ENCODE measurements around the gene HOXA9.

HOXA9 gene

GRCh38 chr7:27165089-27165995 is at the start of gene HOXA9:
HOXA9 (minus strand) TSS chr7:27165537; CDS start chr7:27165457, 80 bp downstream.
- DNase-seq (ENCODE audit: low read depth, low spot score), result no peak

- DNase-seq (ENCODE audit: low read depth, low spot score), result no peak
Measured at GRCh38 chr7:27214239-27214950, 49.1 kb upstream of the HOXA9 start.

DNA sequence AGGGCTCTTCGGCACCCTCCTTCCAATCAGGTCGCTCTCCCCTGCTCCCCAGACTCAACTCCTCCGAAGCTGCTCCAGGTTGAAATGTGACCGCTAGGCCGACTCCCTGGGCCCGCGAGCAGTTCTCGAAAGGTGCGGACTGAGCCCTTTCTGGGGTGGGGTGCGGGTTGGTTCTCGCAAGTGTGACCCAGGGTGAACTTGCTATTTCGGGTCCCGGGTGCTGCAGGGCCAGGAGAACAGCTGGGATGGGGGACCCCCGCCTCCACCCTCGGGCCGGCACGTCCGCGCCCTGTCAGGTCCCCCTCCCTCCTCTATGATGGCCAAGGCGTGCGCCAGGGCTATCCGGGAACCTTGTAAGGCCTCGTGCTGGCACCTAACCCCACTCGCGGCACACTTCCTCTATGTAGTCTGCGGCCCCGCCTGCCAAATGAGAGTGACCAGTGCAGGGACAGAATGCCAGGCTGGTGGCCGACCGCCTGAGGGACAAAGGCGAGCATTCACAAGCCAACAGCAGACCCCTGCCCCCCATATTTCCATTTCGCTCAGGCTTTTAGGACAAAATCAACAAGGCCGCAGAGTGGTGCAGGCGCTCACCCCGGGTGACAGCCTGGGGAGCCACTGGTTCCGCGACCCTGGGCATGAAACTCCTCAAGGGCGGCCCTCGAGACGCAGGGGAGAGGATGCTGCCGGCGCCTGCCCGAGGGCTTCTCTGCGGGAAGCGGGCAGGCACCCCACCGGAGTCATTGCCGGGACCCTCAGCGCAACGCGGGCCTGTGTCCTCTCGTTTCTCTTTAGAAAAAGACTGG is 48.3 kb upstream of the HOXA9 start:
- DNase-seq (ENCODE audit: low read depth, low spot score), result no peak

DNA sequence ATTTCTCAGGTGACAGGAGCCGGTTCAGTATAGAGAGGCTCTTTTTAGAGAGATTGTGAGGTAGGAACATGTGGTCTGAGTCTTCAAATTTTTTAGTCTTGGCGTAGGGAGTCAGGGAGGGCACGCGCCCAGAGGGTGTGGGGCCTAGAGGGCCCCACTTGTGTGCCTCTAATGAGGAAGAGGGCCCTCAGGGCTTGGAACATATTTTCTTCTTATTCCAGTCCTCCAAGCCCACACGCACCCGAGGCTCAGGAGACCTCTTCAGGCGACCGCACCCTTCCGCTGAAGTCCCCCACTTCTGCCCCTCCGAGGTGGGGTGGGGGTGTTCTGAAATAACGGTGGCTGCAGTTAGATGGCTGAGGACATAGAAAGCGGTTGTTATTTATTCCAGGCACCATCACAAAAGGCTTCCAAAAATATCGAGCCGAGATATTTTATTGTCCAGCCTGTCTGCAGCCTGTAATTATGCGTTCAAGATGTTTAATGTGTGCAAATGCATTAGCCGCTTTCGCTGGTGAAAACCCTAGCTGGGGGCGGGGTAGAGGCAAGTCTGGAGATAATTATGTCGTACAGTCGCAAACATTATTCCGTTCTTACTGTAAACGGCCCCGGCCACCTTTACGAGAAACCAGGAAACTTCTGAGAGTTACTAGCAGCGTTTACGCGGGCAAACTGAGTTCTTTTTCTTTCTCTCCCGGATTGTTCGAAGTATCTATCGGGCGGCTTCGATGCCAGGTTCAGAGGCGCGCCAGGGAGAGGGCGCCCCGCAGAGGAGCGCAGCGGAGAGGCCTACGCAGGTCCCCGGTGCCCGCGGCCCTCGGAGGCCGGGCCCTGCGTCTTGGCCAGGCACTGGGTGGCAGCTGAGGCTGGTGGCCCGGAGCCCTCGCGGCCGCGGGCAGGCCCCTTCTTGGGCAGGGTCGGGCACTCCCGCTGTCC is 47.4 kb upstream of the HOXA9 start:
- DNase-seq (ENCODE audit: low read depth, low spot score), result no peak

DNA sequence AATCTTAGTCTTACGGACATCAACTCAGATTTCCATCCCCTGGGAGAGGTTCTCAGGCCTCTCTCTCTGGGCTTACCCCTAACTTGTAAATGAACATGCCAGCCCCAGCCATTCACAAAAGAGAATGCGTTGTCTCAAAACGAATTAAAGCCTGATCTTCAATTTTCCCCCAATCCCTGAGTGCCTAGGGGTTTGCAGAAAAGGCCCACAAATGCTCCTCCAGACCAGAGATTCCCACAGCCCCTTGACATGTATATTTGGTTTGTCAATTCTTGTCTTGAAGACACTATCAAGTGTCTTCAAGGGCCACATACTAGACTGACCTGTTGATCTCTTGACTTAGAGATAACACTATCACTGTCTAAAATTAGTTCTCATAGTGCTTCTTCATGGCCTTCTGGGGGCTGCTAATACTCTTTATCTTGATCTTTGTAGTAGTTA is 46.4 kb upstream of the HOXA9 start:
- DNase-seq (ENCODE audit: low read depth, low spot score), result no peak

- DNase-seq (ENCODE audit: low read depth, low spot score), result no peak
Measured at GRCh38 chr7:27211084-27211446, 45.7 kb upstream of the HOXA9 start.

GRCh38 chr7:27210441-27211083 is 45.2 kb upstream of the HOXA9 start:
- DNase-seq (ENCODE audit: low read depth, low spot score), result no peak

DNA sequence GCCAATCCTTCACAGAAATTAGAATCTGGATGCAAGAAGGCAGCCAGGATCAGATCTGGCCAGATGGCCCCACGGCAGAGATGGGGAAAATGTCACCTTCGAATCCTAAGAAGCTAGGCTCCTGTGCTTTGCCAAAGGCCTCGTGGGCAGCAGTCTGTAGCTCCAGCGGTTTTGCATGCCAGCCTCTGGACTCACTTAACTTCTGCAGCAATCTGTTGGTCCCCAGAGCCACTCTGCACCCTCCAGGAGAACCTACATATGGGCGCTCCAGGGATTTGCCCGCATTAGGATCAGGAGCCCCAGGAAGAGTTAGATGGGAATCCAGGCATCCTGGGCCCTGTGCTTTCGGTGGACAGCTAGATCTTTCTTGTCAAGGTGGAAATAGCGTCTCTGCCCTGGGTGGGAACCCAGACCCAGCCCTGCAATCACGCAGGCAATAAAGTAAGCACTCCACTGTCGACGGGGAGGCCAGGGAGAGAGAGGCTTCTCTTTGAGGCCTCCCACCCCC is 44.6 kb upstream of the HOXA9 start:
- DNase-seq (ENCODE audit: low read depth, low spot score), result no peak

DNA sequence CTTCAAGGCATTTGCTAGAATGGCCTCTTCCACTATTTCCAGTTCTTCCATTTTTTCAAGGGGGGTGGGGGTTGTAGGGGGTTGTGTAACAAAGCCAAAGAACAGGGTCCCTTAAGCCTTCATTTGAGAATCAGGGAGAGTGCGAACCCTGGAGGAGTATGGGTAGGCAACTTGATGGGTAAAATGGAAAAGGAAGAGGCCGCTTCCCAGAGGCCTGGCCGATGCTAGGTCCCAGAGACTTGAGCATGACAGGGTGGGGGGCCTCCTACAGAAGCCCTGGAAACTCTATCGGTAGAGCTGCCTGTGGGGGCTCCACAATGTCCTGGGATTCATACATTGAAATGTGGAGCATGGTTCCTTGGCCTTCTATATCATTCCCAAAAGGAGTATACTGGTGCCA is 43.7 kb upstream of the HOXA9 start:
- no peak for DNase-seq (ENCODE audit: low read depth, low spot score)

DNA sequence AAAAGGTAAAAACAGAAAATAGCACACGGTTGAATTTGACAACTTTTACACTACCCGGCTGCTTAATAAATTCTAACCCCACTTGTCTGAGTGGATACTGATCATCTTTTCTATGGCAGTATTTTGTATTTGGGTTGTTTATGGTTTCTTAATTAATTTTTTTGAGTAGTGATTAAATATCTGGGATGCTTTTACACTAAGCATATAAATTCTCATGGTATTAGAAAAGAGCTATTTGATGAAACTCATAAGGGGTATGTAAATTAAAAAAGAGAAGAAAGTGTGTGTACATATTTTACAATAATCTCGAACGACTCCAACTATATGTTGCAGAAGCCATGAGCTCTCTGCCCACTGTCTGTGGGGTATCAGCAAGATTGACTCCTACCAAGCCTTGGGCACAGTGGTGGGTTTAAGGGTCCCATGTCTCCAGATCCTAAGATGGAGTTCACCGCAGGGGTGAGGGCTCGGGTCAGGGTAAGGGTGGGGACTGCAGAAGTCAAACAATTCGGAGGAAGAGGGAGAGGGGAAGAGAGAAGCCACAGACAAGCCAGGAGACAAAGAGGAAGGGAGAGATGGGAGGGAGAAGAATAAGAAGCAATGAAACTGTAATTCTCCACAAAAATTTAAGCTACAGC is 42.1 kb upstream of the HOXA9 start:
- no peak for DNase-seq (ENCODE audit: low read depth, low spot score)

- DNase-seq (ENCODE audit: low read depth, low spot score), result no peak
Measured at GRCh38 chr7:27205325-27206280, 40.3 kb upstream of the HOXA9 start.

GRCh38 chr7:27204851-27205322 is 39.5 kb upstream of the HOXA9 start:
- no peak for DNase-seq (ENCODE audit: low read depth, low spot score)

DNA sequence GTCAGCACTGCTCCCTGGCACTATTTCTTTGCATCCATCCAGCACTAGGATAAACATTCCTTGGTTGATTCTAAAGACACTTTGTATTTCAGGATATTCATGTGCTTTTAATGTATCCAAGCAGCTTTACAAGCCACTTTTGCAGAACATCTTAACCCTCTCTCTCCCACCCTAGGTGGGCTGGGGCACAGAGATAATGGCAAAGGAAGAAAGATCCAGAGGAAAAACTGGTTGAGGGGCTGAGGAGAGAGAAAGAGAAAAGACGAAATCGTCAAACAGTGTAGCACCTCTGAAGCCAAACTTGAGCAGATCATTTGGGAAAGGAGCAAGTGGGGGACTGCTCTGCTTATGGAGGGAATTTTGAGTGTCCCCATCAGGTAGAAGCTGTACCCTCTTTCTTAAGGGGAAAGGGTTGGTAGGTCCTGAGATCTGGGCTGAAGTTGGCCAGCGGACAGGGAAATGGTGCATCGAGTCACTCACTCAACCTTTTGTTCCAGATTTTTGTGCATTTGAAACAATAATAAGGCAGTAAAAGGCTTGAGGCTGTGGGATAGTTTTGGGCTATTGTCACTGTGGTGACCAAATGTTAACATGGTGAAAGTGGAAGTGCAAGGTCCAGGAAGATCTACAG is 38.7 kb upstream of the HOXA9 start:
- DNase-seq (ENCODE audit: low read depth, low spot score), result no peak

DNA sequence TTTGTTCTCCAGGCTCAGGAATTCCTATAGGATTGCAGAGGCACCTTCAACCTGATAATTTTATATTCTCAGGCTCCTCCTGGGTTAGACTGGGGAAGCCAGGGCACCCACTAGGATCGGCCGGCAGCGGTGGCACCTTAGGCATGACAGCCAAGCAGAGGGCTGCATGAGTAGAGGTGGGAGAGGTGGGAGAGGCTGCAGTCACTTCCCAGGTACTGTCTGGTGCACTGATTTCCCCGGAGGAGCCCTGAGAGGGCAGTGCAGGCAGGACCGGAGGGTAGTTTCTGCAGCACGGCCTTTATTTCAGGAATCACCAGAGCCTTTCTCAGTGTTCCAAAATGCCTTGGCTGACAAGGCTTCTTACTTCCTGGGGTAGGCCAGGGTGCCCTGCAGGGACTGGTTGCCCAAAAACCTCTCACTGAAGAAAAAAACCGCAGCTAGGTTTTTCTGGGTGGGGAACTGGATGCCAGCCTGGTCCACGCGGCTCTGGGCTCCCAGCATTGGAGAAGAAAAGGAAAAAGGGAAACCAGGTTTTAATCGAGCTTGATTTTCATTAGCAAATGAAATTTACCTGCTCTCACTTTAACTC is 38.1 kb upstream of the HOXA9 start:
- no peak for DNase-seq (ENCODE audit: low read depth, low spot score)

- DNase-seq (ENCODE audit: low read depth, low spot score), result no peak
Measured at GRCh38 chr7:27202862-27203134, 37.5 kb upstream of the HOXA9 start.

DNA sequence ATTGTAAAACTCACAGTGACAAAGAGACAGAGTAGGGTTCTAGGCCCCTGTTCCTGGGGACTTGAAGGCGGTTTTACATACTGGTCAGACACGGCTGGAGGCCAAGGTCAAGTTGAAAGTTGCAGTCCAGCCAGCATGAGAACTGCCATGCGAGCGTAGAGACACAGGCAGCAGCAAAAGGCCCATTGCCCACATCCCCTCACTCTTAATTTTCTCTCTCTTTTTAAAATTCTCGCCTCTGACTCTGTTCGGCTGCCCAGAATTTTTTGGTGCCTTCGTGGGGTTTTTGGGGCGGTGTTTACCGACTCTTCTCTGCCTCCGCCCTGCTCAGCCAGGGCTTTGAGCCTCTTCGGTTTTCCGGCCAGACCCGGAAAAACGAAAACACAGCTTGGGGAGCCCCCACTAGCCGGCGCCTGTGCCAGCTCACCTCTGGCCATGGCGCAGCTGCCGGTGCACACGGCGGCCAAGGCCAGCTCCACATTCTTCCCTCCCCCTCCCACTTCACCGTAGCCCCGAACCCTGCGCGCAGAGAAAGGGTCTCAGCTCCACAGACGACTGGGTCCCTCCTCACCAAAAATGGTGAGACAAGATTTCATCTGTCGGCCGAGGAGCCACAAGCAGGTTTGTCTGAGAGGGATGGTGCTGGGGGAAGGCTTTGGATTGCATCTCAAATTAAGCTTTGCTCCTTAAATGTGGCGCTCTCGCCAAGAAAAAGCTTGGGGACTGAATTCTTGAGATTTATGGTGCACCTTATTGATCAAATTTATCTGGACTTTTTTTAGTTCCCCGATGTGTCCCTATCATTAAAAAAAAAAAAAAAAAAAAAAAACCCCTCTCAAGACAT is 36.9 kb upstream of the HOXA9 start:
- no peak for DNase-seq (ENCODE audit: low read depth, low spot score)

GRCh38 chr7:27201580-27202017 is 36.3 kb upstream of the HOXA9 start:
- no peak for DNase-seq (ENCODE audit: low read depth, low spot score)

Measured in activated naive CD8-positive, alpha-beta T cell treated with anti-CD3 and anti-CD28 coated beads, Interleukin-2, amount 50 U/mL, for 16 hours (primary cell).